Stimulated activated CD4-positive, alpha-beta T cell treated with anti-CD3 and anti-CD28 coated beads, Interleukin-1b, Interleukin-23, amount 100 ng/mL, for 48 hours (primary cell): ENCODE measurements around the gene MAML2.

Experiments used
- DNase-seq: peaks from one replicate; pipeline ENCODE4 v3.0.0-alpha.2; 2020

MAML2 gene

DNA sequence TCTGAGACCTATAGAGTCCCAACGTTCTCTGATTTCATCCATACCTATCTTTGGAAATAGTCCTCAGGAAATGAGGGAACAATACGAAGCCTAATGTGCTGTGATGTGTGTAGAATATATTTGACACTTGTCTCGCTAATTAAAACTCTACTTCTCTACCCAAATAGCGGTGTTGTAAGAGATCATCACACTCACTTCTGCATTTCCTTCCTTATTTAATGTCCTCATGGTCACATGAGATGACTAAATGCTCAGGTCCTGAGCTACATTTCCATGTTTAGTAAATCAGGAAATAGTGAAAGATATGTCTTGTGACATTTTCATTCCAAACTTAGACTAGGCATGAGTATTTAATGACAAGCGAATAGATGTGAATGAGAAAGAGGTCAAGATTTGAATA lies 112.3 kb downstream of the MAML2 start:
- DNase-seq, result no peak

DNA sequence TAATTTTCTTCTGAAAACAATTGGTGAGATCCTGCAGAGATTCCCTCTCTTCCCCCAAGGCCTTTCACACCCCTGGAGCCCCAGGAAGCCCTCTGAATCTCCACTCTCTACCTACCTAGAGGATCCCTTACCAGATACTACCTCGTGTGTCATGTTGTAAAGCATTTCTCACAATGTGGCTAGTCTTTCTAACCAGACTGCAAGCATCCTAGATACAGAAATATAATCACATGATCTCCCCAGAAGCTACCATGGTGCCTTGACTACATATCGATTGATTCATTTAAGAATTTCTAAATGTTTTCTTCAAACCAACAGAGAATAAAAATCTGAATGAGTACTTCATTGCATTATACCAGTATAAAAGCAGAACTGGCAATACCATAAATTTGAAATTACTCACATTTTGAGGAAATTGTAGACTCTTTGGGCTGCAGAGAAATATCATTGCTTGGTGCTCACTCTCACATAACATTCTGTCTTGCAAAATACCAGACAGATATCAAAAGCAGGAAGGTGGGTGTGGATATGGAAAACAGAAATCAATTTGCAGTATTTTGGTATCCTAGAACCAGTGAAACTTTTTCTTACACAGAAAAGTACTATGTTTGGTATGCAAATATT lies 113.5 kb downstream of the MAML2 start:
- no peak for DNase-seq

DNA sequence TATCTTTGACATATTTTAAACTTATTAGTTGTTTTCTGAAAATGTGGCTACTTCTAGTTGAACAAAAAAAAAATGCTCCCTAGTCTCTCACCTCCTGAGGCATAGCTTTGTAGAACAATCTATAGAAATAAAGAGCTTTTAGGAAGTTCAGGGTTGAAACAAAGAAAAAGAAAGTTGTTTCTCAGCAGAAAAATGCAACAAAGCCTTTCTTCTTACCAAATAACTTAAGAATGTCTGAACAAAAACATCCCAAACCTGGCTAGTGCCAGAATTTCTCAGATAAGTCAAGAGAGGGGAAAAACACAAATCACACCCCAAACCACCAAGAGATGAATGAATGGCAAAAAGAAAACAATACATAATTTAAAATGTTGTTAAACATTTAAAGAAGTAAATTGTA lies 114.1 kb downstream of the MAML2 start:
- DNase-seq, result no peak

DNA sequence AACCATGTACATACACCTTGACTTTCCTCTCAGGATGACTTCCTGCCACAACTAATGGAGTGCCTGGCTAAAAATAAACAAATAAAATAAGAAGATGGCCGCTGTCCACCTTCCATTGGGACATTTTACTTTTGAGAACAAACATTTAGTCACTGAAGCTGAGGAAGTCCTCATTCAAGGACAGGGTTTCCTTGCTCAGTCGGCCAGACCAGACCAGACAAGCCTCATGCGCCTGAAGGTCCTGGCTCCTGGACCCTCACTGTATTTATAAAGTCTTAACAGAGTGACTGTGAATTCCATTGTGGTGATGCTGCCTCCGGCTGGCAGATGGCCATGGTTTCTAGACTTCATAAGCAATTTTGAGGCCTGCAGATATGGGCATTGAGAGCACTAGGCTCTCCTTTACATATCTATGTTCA lies 114.5 kb downstream of the MAML2 start:
- no peak for DNase-seq

GRCh38 chr11:96227244-96227643 lies 115.8 kb downstream of the MAML2 start:
- no peak for DNase-seq

GRCh38 chr11:96223083-96223482 lies 119.9 kb downstream of the MAML2 start:
- no peak for DNase-seq

- DNase-seq, result no peak
These were observed 120.9 kb downstream of the MAML2 start for GRCh38 chr11:96222102-96222501.

DNA sequence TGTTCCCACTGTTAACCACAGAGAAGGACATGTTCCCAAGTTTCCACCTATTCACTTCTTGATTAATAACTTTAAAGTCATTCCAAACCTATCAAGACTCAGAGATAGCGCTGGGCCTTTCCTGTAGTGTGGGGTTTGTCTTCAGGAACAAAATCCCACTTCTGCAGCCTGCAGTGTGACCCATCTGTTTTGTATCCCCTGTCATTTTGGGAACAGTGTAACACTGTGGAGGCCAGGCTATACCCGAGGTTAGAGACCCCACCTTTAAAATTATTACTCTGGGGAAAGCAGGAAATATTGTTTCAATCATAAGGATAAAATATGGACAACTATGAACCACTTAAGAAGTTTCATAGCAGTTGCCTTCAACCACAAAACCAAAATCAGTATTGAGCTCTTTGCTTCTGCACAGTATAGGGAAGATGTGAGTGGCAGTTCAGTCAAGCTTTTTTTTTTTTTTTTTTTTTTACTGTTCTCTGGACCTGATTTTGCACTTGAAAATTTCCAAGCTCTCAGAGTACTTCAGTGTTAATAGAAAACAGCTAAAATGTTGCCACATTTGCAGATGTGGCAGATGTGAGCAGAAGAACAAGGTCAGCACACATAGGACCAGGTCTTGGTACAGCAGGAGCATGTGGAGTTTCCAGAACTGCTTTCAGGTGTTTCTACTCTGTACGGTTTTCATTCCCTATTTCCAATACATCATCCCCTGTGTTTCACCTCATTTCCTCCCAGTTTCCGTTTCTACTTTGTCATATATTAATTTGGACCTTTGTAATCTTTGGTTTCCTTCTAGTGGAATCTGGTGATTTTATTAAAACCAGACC lies 121.5 kb downstream of the MAML2 start:
- no peak for DNase-seq

DNA sequence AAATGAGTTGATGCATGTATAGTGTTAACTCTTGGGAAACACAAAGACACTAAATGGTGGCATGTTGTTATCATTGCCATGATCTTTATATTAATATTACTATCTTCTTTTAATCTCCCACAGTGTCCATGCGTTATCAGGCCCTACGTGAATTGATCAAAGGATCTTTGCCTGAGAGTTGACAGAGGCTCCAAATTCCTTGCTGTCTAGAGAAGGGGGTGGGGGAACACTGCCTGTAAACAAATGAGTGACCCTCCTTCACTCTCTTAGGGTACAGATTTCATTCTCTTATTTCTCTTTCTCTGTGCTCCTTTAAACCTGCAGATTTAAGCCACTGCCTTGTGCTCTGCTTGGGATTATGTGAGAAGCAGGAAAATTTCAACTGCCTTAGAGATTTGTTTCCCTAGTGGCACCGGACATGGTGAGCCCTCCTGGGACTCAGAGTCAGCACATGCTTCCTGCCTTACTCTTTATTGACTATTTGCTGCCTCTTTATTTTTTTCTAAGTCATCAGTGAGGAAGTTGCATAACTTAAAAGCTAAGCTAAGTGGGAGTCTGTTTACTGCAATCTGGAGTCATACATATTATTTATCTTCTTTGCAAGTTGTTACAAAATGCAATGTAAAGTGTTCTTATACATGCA lies 122.9 kb downstream of the MAML2 start:
- no peak for DNase-seq

- DNase-seq, result no peak
These were observed 124.1 kb downstream of the MAML2 start for GRCh38 chr11:96218901-96219300.

- no peak for DNase-seq
These were observed 125.0 kb downstream of the MAML2 start for GRCh38 chr11:96218006-96218405.

- no peak for DNase-seq
These were observed 125.8 kb downstream of the MAML2 start for GRCh38 chr11:96217206-96217605.

DNA sequence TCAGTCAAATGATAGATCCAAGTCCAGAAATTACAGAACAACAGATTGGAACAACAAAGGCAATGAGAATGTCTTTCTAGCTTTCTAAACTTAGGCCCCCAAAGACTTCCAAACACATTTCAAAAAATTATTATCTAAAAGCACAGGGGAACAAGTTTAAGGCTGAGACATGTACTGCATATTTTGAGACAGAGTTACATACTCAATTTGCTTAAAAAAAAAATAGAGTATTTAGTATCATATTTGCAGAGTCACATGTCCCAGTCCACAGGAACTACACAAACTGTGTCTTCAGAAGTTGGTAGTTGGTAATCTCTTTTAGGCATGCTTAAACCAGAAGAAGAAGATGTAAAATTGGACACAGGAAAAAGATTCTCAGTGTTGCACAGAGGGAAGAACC lies 127.2 kb downstream of the MAML2 start:
- no peak for DNase-seq

DNA sequence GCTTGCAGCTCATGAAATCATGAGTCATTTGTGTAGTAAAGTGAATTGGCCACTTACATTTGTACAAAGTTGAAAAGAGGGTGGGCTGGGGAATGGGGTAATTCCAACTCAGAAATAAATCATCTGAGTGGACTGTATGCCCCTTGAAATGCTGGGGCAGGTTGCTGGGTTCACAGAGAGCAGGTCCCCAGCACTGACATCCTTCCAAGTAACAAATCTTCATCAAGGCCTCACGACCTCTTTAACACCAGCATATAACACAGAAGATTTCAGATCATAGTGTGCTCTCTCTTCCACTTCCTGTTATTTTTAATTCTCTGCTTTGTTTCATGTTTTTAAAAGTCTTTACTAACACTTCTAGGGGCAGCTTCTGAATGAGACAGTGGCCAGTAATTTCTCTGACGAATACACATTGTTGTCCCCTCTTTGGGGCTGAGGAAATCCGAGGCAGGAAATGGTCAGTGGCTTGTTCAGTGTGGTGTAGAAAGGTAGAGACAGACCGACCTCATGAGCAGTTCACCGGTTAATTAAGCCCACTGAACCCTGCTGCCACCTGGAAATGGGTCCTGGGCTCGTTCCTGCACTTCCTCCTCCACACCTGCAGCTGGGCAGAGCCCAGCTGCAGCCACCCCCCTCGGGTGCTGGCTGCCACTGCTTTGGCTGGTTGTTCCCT lies 127.7 kb downstream of the MAML2 start:
- DNase-seq, result no peak

GRCh38 chr11:96214777-96215109 lies 128.3 kb downstream of the MAML2 start:
- no peak for DNase-seq

DNA sequence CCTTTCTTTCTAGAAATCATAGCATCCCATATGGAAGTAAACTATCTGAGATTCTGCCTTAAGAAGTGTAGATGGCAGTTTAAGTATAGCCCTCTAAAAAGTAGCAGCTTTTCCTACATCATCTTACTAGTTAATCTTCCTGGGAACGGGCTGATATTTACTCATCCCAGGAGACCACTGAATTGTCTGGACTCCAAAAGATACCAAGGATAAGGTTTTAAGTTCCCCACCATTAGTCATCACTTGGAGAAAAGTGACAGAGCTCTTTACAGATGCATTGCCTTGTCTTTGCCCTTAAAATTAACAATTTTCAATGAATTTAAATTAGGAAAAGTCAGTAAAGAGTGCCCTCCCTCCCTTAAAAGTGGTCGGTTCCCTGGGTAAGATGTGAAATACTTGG lies 129.5 kb downstream of the MAML2 start:
- no peak for DNase-seq

DNA sequence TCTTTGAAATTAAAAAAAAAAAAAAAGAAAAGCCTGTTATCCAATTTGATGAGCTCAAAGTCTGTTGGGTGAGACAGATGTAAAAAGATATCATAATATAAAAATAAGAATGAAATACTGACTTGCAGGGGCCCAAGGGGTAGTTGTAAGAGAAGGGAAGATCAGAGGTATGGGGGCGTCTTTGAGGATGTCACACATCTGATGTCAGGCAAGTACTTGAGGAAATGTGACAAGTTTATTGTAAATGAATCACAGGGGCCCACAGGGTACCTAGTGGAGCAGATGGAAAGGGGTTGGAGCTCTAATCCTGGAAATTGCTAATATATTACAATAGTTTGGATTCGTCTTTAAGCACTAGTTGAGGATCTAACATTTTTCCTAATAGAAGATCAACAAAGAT lies 131.6 kb downstream of the MAML2 start:
- peak; percentile 28 for DNase-seq

DNA sequence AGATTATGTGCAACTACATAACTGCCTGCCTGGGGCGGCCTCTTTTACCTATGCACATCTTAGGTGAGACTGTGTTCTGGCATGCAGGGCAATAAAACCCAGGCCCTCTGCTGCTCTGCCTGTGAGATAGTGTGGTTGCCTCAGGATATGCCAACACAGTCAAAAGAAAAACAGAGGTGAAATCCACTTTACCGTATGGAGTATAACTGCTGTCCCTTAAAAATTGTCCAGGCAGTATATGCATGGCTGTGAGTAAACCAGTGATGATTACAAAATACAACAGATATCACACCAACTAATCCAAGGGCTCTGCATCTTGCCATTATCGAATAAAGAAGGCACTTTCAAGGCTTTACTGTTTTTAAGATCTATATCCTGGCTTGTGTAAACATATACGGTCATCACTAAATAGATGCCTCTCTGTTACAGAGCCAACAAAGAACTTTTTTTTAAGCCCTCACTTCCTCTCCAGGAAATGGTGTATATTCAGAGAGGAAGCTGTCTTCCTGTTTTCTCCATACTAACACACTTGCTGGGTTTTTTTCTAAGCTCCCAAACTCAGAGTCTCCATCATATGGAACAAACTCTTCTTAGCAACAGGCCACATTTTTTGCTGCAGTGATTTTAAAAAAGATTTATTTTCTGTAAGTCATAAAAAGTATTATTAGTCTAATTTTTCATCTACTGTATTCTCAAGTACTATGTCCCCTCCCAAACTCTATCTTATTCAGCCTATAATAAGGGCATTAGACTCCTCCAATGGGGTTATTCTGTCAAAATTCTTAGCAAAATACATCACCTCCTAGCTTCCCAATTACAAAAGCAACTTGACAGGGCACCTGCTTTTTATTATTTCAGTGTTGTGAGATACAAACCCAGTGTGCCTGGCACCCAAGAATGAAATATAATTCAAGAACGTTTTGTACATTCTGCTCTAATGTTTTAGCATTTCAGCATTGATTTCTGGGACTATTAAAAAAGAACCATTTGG lies 135.2 kb downstream of the MAML2 start:
- DNase-seq, result no peak

DNA sequence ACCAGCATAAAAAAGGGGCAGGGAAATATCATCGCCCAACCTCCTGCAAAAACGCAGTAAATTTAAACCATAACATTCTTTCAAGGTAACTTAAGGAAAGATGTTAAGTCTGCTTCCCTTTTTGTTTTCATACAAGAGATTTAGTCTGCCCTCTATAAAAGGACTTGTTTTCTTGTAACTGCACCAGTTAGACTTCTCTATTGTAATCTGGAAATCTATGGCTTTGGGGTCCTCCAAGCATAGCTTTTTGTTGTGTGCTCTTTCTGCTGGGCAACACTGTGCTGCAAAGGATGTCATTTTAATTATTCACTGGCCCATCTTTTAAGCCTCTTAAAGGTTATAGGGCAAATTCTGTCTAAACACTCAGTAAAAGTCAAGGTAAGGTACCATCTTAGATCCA lies 136.0 kb downstream of the MAML2 start:
- no peak for DNase-seq

GRCh38 chr11:96205460-96205809 lies 137.6 kb downstream of the MAML2 start:
- DNase-seq, result peak; percentile 24

GRCh38 chr11:96204721-96205459 lies 138.1 kb downstream of the MAML2 start:
- peak; percentile 66 for DNase-seq

DNA sequence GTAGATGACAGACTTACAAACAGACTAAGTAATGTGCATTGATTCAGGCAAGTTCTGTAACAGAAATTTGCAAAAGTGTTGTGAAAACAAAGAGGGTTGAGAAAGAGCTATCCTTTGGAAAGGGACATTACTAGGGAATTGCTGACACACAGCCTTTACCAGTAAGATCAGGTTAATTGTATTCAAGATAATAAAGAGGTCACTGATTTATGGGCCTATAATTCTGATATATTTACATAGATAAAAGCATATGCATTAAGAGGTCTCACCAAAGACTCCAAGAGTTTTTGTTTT lies 138.7 kb downstream of the MAML2 start:
- no peak for DNase-seq
